NCI-H69 (cell line): ENCODE results near the gene RYR3.

Experiments
- DNase-seq: peaks from one replicate; lab custom pipeline; 2025; lab: John Stamatoyannopoulos, UW

Gene RYR3

GRCh38 chr15:33716025-33716424, 405.3 kb downstream of the RYR3 start:
- no peak for DNase-seq

- DNase-seq: no peak
Measured at GRCh38 chr15:33720952-33721351, 410.2 kb downstream of the RYR3 start.

- DNase-seq: no peak
Measured at GRCh38 chr15:33722005-33722672, 411.4 kb downstream of the RYR3 start.

GRCh38 chr15:33722673-33723015, 411.9 kb downstream of the RYR3 start:
- DNase-seq: no peak

- DNase-seq: no peak
Measured at GRCh38 chr15:33724321-33725036, 413.7 kb downstream of the RYR3 start.

GRCh38 chr15:33729653-33730052, 418.9 kb downstream of the RYR3 start:
- DNase-seq: peak; percentile 31

GRCh38 chr15:33730815-33731214, 420.0 kb downstream of the RYR3 start:
- no peak for DNase-seq

- DNase-seq: peak; percentile 4
Measured at GRCh38 chr15:33735143-33735542, 424.4 kb downstream of the RYR3 start.

- peak; percentile 61 for DNase-seq
Measured at GRCh38 chr15:33735637-33736247, 425.0 kb downstream of the RYR3 start.

GRCh38 chr15:33737687-33738601, 427.2 kb downstream of the RYR3 start:
- DNase-seq: peak; percentile 68

- no peak for DNase-seq
Measured at GRCh38 chr15:33738941-33739664, 428.3 kb downstream of the RYR3 start.

GRCh38 chr15:33742306-33742705, 431.5 kb downstream of the RYR3 start:
- DNase-seq: no peak

GRCh38 chr15:33742800-33743199, 432.0 kb downstream of the RYR3 start:
- DNase-seq: peak; percentile 17

- DNase-seq: no peak
Measured at GRCh38 chr15:33746203-33746602, 435.4 kb downstream of the RYR3 start.

- no peak for DNase-seq
Measured at GRCh38 chr15:33753012-33753411, 442.2 kb downstream of the RYR3 start.

- no peak for DNase-seq
Measured at GRCh38 chr15:33754242-33754641, 443.5 kb downstream of the RYR3 start.

- no peak for DNase-seq
Measured at GRCh38 chr15:33756961-33757360, 446.2 kb downstream of the RYR3 start.

GRCh38 chr15:33757516-33758232, 446.9 kb downstream of the RYR3 start:
- DNase-seq: no peak

GRCh38 chr15:33766389-33766788, 455.6 kb downstream of the RYR3 start:
- no peak for DNase-seq

GRCh38 chr15:33768670-33769190, 458.0 kb downstream of the RYR3 start:
- no peak for DNase-seq

GRCh38 chr15:33773969-33774368, 463.2 kb downstream of the RYR3 start:
- no peak for DNase-seq
